RWPE1 (cell line): ENCODE measurements around the gene RALBP1.
"Not testable (repeated sequence)": the region's sequence is repeated elsewhere in the genome, so short reads cannot be mapped to it uniquely, and the experiment has no call there.

Experiments used
- CTCF ChIA-PET: fragments of 350-600 bp; sonication (Branson Sonifier 250); formaldehyde crosslinking; extraction: SDS; loops from one replicate; lab custom pipeline; 2021; lab: Yijun Ruan, JAX
- POLR2A ChIA-PET: fragments of 400-600 bp; formaldehyde crosslinking; extraction: SDS; loops from one replicate; lab custom pipeline; 2020; ENCODE audit warnings: antibody characterized with exemption; ENCODE audit not compliant: low non-redundant PET; lab: Yijun Ruan, JAX
- DNase-seq: peaks from one replicate; pipeline ENCODE4 v3.0.0; 2012; ENCODE audit warnings: low spot score
- H3K27ac ChIP-seq: fragments of 450-650 bp; 2 replicates; pipeline ENCODE4 v1.5.1; 2017
- TF ChIP-seq, protein P1 (sequence below): fragments of 450-650 bp; conservative IDR thresholded peaks from 2 replicates; pipeline ENCODE4 v1.5.1; 2017; ENCODE audit warnings: low read depth, mild to moderate bottlenecking

The RALBP1 gene

DNA sequence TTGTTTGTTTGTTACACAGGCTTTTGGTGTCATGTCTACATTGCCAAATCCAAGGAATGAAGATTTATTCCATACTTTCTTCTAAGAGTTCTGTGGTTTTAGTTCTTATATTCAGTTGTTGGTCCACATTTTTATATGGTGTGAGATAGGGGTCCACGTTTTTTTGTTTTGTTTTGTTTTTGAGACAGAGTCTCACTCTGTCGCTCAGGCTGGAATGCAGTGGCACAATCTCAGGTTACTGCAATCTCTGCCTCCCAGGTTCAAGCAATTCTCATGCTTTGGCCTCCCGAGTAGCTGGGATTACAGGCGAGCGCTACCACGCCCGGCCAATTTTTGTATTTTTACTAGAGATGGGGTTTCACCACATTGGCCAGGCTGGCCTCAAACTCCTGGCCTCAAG lies 8.2 kb downstream of the RALBP1 start:
- CTCF ChIA-PET, result no interaction called here
- H3K27ac ChIP-seq, result no peak overlapping the region
- no peak for DNase-seq
- TF ChIP-seq, protein P1, sequence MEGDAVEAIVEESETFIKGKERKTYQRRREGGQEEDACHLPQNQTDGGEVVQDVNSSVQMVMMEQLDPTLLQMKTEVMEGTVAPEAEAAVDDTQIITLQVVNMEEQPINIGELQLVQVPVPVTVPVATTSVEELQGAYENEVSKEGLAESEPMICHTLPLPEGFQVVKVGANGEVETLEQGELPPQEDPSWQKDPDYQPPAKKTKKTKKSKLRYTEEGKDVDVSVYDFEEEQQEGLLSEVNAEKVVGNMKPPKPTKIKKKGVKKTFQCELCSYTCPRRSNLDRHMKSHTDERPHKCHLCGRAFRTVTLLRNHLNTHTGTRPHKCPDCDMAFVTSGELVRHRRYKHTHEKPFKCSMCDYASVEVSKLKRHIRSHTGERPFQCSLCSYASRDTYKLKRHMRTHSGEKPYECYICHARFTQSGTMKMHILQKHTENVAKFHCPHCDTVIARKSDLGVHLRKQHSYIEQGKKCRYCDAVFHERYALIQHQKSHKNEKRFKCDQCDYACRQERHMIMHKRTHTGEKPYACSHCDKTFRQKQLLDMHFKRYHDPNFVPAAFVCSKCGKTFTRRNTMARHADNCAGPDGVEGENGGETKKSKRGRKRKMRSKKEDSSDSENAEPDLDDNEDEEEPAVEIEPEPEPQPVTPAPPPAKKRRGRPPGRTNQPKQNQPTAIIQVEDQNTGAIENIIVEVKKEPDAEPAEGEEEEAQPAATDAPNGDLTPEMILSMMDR, result no peak
- POLR2A ChIA-PET, result no interaction called here

GRCh38 chr18:9484856-9485255 lies 9.5 kb downstream of the RALBP1 start:
- POLR2A ChIA-PET, H3K27ac ChIP-seq, CTCF ChIA-PET, DNase-seq: not testable (repeated sequence)

DNA sequence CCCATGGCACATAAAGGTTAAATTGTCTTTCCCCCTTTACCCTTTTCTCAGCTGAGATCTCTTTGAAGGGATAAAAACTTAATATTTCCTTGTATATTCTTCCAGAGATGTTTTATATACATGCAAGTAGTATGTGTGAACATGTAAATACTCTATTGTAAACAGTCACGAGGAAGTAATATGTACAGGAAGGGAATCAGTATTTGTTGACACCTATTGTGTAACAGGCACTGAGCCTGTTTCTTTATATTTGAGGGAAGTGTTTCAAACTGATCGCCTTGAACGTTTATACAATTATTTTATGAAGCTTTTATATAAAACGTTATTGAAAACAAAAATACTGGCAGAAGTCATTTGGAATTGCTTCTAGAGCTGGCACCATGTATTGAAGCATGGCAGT lies 13.2 kb downstream of the RALBP1 start:
- POLR2A ChIA-PET, result no interaction called here
- H3K27ac ChIP-seq, result no peak overlapping the region
- CTCF ChIA-PET, result interaction anchor here (0.6 kb wide), 1 partner anchor 31 kb away, joined by 3 read pairs; no protein-coding TSS in a partner anchor
- DNase-seq, result no peak
- TF ChIP-seq, protein P1, result no peak

DNA sequence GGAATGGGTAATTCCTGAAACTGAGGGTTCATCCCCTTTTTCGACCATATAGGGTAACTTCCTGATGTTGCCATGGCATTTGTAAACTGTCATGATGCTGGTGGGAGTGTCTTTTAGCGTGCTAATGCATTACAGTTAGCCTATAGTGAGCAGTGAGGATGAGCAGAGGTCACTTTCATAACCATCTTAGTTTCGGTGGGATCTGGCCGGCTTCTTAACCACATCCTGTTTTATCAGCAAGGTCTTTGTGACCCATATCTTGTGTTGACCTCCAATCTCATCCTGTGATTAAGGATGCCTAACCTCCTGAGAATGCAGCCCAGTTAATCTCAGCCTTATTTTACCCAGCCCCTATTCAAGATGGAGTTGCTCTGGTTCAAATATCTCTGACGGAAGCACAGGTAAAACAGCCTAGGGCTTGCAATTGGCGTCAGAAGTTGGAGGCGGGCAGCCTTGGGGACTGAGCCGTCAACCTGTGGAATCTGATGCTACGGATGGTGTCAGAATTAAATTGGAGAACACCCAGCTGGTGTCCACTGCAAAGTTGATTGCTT lies 19.5 kb downstream of the RALBP1 start:
- ChIA-PET CTCF (no interaction called here), POLR2A (no interaction called here)
- H3K27ac ChIP-seq, result no peak overlapping the region

GRCh38 chr18:9495465-9495864 lies 20.2 kb downstream of the RALBP1 start:
- DNase-seq, result no peak
- no peak overlapping the region for H3K27ac ChIP-seq
- TF ChIP-seq, protein P1, result no peak
- ChIA-PET POLR2A (no interaction called here), CTCF (no interaction called here)

More for the DNA sequence above, 19.5 kb downstream of the RALBP1 start:
- no peak for DNase-seq
- TF ChIP-seq, protein P1, result no peak

- no peak overlapping the region for H3K27ac ChIP-seq
- POLR2A ChIA-PET, result no interaction called here
- TF ChIP-seq, protein P1, result no peak
- DNase-seq, result no peak
- CTCF ChIA-PET, result no interaction called here
These were observed 20.8 kb downstream of the RALBP1 start for GRCh38 chr18:9495916-9496705.
